DMS53 treated with DMSO at 0.1 percent for 48 hours (cell line): ENCODE results near the gene ACKR2.
"Not testable (repeated sequence)": the region's sequence is repeated elsewhere in the genome, so short reads cannot be mapped to it uniquely, and the experiment has no call there.

ENCODE experiments used
- DNase-seq: peaks from one replicate; lab custom pipeline; 2025; ENCODE audit not compliant: unreplicated experiment; lab: John Stamatoyannopoulos, UW

ACKR2 gene

DNA sequence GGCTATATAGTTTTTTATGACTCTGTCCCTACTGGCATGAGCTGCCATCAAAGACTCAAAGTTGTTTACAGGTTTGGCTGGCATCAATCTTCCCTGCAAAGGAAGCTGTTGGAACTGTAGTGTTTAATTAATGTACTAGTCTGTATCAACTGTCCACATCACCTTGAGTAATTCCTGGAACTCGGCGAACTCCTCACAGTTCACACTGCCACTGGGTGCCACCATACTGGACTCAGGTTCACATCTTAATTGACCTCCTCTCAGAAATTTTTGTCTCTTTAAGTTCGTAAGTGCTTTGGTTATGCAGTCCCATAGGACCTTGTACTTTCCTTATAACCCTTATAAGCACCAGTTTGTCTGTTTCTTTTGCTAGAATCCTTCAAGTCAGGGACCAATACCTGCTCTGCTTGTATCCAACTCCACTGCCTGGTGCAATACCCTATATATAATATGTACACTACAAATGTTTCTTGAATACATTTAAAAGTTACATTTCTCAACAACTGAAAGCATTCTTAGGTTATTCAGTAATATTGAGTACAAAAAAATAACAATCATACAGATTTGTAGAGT is 8.1 kb upstream of the ACKR2 start:
- no peak for DNase-seq

DNA sequence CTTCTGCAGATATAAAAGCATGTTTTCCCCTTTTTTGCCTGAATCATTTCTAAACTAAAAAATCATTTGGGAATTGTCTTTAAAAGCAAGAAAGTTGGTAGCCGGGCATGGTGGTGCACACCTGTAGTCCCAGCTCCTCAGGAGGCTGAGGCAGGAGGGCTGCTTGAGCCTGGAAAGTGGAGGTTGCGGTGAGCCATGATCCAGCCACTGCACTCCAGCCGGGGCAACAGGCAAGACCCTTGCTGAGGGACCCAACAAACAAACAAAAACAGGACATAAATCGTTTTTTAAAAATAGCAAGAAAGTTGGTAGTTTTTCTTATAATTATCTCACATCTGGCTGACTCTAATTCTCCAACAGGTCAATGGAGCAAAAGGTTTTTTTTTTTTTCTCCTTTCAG is 7.5 kb upstream of the ACKR2 start:
- DNase-seq = no peak

DNA sequence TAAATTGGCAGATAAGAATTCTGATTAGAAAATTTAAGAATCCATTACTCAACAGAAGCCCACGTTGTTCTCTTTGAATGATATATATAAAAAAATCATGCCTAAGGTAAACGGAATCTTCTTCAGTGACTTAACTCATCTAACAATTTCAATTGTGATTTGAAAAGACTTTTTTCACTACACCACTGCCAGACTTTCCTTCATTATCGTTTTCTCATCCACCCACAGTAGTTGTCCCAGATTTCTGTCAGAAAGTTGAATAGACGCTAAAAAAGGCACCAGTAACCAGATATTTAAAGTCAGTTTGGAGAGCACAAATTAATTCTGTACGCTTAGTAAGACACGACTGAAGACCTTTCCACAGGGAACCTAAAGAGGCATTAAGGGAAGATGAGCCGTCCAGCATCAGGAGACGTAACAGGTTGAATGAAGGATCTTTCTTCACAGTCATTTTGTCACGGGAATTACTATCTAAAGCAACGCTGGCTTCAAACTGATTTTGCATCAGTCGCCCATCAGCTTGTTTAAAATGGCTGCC is 6.3 kb upstream of the ACKR2 start:
- DNase-seq = no peak

DNA sequence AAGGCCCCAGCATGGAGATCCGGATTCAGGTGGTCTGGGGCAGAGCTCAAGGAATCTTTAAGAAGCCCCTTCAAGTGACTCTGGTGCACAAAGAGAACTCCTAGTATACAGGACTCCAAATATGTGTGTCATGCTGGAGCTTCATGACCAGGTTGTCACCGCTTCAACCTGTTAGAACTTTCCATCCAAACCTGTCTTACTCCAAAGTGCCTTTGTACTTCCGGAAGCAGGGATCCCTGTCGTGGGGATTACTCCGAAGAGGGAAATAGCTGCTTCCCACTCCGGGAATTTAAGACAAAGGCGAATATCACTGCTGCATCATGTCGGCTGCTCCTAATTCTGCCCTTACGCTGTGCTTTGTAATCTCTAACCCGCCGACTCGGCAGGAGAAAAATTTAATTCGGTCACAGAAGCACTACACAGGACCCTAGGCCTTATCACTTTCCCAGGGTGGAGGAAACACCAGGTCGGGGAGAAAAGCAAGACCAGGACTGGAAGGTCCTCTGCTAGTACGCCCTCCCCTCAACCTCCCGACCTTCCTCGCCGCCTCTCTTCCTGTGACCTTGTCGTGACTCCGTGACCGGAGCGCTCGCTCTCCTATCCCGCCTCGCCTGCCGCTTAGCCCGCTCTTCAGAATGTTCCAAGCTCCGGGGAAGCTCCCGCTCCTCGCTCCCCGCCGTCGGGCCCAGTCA is 5.7 kb upstream of the ACKR2 start:
- DNase-seq = no peak

DNA sequence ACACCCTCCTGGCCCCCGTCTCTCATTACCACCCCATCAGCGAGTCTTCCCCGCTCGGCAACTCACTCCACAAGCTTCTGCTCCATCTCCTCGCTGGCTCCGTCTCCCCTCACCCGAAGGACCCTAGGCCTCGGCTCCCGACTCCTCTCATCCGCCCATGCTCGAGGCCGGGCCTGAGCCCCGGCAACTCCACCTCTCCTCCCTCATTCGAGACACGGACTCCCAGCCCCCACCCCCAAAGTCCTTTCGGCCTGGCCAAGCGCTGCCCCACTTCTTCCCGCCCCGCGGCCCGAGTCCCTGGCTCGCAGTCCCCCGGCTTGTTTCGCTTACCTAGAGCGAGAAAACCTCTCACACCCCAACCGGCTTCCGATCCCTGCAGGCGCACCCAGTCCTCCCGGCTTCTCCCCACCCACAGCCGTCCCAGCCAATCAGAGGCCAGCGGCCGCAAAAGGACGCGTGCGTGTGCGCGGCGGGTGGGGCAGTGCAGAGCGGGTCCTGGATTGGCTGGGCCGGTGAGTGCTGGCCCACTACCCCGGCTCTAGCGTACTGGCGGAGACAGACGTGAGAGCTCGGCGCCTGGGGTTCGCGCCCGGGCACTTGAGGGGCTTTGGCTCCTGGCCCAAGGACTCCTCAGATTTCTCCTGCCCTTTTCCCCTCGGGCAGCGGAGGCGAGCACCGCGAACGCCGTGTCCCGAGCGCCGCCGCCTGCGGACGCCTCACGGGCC is 5.0 kb upstream of the ACKR2 start, which contains the start of gene HIGD1A:
Gene HIGD1A (minus strand): TSS at position 385 of the 725 bp plus-strand sequence. CDS start 10,237 bp downstream, outside the sequence.
- peak; percentile 42 for DNase-seq

DNA sequence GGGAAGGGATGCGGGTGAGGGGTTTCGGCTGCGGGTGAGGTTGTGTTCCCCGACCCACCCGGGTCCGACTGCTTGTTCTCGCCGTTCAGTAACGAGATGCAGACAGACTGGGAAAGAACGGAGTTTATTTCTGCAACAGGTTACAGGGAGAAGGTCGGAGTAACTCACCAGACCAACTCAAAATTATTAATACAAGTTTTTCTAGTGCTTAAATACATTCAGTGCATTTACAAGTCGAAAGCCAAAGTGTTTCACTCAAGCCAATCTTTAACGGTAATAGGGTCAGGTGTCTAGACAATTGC is 4.5 kb upstream of the ACKR2 start:
- no peak for DNase-seq

DNA sequence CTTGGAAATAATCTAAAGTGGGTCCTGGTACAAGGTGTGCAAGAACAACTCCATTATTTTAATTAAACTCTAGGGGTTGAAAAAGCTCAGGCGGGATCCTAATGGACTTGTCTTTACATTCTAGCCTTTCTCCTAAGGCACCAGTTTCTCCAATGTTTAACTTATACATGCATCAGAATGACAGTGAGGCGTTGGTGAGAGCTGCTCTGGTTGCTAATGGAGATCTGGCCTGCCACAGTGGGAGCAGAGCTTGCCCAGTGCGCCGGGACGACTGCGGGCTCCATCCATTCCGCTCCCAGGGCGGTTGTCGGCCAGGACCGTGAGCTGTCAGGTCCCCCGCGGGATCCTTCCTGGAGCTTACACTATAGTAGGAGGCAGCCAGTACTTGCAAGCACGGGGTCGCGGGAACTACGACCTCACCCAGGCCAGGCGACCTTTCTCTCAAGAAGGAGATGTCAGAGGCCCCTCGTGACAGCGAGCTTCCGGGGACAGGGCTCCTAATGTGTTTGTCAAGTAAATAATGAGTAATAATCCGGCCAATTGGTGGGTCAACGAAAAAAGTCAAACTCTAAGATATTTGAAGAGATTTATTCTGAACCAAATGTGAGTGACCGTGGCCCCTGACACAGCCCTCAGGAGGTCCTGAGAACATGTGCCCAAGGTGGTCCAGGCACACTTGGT is 4.0 kb upstream of the ACKR2 start:
- DNase-seq = no peak

DNA sequence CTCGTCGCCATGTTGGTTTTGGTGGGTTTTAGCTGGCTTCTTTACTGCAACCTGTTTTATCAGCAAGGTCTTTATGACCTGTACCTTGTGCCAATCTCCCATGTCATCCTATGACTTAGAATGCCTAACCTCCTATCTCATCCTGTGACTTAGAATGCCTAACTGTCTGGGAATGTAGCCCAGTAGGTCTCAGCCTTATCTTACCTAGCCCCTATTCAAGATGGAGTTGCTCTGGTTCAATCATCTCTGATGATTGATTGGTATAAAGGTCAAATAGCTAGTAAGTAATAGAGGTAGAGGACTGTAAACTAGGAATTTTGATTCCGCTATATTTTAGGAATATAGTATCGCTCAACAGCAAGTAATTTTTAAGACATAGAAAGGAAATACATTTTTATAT is 1.3 kb upstream of the ACKR2 start:
- no peak for DNase-seq

DNA sequence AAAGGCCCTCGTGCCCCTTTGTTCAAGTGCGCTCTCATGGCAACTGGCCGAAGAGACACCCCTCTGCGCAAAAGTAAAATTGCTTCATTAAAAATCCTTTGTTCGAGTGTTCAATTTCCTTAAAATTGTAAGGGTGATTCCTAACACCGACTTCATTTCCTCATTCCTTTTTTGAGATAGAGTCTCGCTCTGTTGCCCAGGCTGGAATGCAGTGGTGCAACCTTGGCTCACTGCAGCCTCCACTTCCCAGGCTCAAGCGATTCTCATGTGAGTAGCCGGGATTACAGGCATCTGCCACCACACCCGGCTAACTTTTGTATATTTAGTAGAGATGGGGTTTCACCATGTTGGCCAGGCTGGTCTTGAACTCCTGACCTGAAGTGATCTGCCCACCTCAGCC is 1.5 kb downstream of the ACKR2 start:
- not testable (repeated sequence) for DNase-seq

DNA sequence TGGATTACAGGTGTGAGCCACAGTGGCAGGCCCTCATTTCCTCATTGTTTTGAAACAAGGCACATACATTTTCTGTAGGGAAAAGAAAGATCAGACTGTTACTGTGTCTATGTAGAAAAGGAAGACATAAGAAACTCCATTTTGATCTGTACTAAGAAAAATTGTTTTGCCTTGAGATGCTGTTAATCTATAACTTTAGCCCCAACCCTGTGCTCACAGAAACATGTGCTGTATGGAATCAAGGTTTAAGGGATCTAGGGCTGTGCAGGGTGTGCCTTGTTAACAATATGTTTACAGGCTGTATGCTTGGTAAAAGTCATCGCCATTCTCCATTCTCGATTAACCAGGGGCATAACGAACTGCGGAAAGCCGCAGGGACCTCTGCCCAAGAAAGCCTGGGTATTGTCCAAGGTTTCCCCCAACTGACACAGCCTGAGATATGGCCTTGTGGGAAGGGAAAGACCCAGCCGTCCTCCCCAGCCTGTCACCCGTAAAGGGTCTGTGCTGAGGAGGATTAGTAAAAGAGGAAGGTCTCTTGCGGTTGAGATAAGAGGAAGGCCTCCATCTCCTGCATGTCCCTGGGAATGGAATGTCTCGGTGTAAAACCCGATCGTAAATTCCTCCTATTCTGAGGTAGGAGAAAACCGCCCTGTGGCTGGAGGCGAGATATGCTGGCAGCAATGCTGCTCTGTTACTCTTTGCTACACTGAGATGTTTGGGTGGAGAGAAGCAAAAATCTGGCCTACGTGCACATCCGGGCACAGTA is 2.1 kb downstream of the ACKR2 start:
- DNase-seq = not testable (repeated sequence)

DNA sequence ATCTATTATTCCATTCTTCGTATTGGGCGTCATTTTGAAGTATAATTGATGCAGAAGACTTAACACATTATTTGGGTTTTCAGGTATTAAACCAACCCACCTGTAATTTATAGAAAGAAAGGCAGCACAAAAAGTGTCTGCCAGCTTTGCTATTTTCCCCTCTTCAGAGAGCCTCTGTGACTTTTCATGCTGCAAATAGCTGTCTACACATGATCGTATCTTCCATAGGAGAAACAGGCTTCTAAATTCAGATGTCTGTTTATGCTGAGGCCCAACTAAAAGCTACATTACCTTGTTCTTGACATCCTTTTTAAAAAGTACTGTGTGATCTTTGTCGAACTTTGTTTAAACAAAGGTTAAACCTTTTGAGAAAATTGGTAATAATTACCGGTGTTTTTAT is 5.0 kb downstream of the ACKR2 start:
- no peak for DNase-seq

DNA sequence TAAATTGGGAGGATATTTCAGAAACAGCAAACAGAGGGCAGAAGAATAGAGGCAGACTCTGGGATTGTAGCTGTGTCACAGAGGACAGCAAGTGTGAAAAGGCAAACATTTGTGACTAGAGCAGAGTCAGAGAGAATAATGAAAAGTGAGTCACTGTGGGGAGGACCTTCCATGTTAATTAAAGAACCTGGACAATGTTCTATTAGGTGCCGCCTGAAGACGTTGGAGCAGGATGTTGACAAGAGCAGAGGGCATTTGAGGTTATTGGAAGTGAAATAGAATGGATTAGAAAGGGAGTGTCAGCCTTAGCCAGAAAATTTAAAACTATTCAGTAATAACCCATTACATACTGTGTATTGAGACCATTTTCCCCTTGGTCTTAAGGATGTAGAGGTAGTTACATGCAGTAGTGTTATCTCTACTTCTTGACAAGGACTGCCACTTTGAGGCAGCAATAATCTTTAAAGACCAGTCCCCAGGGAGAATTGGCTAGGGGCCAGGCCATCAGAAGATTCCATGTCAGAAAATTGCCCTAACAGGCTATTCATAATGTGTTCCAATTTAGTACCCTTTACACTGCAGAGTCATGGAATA is 5.8 kb downstream of the ACKR2 start:
- DNase-seq = peak; percentile 11

DNA sequence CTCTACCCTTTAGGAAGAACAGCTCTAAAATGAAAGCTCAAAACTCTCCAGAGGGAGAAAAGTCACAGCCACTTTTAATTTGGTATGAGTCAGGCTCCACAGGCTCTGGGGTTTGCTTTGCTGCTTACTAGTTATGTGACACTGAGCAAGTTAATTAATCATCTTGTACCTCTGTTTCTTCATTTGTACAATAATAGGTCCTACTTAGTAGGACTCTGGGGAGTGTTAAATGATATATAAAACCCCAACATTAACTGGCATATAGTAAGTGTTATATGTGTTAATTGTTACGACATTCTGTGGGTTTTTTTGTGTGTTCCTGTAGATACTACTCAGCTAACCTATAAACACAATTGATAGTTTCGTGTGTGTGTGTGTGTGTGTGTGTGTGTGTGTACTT is 6.6 kb downstream of the ACKR2 start:
- no peak for DNase-seq

DNA sequence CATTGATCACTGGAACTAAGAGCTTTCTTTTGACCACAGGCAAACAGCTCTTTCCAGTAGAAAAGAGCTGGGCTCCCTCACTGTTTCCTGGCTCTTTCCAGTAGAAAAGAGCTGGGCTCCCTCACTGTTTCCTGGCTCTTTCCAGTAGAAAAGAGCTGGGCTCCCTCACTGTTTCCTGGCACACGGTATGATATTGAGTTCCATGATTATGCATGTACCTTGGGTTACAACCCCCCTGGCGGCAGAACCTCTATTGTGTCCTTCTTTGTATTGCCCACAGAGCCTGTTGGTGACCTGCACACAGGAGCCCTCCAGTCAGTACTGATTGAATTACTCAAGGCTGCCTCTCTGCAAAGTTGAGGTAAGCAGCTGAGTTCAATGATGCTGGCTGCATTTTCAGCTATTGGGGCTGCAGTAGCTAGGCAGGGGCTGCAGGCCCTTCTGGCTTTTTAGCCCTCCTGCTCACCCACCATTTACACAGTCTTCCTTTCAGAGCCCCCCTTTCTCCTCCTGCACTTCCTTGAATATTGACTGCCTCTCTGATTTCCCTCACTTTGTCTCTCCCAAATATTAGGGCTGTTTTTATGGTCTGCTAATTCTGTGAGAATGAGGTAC is 10.2 kb downstream of the ACKR2 start:
- peak; percentile 29 for DNase-seq

DNA sequence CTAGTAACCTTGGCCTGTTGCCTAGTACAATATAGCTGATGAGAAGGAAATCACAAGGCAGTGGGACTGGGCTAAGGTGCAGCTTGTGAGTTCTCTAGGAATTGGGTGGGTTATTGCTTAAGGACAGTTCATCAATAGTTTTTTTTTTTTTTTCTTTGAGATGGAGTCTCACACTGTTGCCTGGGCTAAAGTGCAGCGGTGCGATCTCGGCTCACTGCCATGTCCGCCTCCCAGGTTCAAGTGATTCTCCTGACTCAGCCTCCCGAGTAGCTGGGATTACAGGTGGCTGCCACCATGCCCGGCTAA is 11.5 kb downstream of the ACKR2 start:
- DNase-seq = no peak

DNA sequence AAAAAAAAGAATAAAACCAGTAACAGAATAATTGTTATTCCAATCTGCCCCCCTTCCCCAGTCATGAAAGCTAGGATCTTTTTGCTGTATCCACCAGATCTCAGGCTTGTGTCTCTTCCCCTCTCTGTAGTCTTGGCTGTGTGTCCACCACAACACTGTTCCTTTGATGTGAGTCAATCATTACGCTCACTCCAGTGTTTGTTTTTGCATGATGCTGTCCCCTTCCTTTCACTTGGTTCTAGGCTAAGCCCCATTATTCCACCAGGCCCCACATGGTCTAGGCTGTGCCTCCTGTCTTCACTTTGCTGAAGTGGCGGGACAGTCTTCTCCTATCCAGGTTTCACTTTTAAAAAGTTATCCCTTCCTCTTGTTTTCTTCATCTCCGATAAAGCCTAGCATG is 13.6 kb downstream of the ACKR2 start:
- no peak for DNase-seq

DNA sequence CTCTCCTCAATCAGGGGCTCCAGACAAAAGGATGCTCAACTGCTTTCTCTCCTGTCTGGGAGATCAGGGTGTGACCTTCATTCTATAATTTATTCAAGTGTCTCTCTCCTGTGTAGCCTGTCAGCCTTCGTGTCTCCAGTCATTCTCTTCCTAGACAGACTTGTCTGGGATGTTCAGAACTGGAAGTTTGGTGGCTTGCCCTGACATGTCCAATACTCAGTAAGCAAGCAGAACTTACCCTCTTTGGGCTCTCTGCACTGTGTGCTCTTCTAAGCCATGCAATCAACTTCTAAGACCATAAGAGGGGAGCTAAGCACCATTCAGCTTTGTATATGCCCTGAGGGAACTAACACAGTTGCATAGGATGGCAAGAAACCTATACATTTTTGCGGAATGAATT is 14.1 kb downstream of the ACKR2 start:
- no peak for DNase-seq

DNA sequence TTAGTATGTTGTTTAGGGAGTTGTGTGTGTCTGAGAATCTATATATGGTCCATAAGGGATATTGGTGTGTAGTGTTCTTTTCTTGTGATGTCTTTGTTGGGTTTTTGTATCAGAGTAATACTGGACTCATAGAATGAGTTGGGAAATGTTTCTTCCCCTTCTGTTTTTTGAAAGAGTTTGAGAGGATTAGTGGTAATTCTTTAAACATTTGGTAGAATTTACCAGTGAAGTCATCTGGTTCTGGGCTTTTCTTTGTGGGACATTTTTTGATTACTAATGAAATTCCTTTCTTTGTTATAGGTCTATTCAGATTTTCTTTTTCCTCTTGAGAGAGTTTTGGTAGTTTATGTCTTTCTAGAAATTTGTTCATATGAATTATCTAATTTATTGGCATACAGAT is 16.9 kb downstream of the ACKR2 start:
- no peak for DNase-seq

DNA sequence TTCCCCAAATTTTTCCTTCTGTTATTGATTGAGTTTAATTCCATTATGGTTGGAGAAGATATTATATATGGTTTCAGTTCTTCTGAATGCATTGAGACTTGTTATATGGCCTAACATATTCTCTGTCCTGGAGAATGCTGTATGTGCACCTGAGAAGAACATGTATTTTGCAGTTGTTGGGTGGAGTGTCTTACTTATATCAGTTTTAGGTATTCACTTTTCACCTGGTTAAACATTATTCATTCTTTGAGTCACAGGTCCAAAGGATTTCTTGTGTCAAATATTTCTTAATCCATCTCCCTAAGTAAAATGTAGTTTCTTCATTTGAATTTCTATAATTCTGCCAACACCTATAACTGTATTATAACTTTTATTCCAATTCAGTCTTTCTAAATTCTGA is 17.8 kb downstream of the ACKR2 start:
- no peak for DNase-seq

DNA sequence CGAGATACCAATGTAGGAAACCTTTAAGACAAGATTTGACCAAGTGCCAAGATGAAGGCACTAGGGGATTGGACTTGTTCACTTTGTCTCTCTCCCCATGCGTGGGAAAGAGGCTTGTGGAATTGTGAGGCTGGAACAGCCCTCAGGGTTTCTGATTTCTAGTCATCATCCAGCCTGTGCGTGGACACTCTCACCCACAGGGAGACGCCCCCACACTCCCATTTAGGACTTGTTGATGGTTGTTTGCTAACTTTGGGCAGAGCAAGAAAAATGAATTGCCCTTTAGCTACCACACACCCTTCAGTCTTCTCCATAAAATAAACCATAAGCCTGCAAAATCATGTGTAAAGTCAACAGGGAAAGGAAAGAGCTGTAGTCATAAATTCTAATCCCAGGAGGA is 18.4 kb downstream of the ACKR2 start:
- no peak for DNase-seq
